ENCODE measurements around the gene LMAN1.

Gene LMAN1

DNA sequence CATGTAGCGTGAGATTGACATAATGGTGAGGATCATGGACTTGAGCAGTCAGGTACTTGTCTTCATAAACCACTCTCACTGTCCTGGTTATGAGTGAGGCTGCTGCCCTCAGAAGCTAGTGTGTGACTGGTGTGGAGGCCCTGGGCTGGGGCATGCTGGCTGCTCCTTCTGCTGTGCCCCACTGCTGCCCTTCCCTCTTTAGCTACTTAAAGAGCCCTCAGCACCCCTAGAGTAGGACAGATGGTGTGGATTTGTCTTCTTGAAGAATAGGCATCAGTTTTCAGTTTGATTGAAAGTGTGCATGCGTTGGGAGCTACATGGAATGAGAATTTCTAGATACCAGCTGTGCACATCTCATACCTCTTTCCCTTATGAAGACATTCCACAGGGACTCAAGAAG lies 56.1 kb downstream of the LMAN1 start:
- DNase-seq (ENCODE audit: low spot score), result no peak

DNA sequence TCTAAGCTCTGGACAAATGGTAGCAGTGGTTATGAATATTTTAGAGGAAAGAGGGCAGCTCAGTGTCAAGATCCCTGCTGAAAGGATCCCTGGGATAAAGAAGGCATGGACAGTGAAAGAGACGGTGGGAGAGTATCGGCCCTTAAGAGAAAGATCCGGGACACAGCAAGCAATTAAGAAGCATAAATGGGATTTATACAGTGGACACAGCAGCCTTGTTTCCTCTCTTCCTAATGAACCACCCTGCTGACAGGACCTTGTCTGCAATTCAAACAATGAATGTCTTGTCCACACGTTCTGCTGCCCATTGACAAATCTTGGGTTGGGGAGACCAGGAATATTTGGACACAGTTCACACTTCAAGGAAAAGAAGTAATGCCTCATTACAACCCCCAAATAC lies 57.1 kb downstream of the LMAN1 start:
- no peak for DNase-seq (ENCODE audit: low spot score)

DNA sequence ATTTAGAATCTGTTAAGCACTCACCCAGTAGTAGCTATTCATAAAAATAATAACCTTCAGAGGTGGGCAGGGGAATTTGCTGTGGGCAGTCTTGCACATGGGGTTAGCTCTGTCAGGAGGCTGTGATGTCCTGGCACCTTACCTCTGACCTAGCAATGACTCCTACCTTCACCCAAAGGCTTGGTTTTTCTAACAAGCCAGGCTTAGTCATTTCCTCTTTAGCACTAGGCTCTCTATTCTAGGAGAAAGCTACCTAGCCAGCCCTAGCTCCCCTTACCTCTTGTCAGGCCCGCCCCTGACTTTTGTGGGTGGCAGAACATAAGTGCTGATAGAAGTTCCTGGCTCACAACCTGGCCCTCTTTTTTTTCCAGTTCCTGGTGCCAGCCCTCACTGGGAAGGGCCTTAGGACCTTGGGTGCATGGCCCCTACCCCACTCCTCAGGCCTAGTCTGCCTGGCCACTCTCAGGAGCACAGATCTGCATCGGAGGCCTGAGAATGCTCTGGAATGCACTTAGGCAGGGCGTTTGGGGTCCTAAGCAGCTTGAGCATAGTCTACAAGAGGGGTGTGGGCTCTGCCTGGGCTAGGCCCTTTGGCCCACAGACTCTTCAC lies 58.3 kb downstream of the LMAN1 start:
- DNase-seq (ENCODE audit: low spot score), result no peak

- no peak for DNase-seq (ENCODE audit: low spot score)
Observed at GRCh38 chr18:59298871-59299270, 60.2 kb downstream of the LMAN1 start.

GRCh38 chr18:59293317-59293716 lies 65.7 kb downstream of the LMAN1 start:
- DNase-seq (ENCODE audit: low spot score), result no peak

GRCh38 chr18:59286341-59286740 lies 72.7 kb downstream of the LMAN1 start:
- no peak for DNase-seq (ENCODE audit: low spot score)

GRCh38 chr18:59282341-59282740 lies 76.7 kb downstream of the LMAN1 start:
- no peak for DNase-seq (ENCODE audit: low spot score)

DNA sequence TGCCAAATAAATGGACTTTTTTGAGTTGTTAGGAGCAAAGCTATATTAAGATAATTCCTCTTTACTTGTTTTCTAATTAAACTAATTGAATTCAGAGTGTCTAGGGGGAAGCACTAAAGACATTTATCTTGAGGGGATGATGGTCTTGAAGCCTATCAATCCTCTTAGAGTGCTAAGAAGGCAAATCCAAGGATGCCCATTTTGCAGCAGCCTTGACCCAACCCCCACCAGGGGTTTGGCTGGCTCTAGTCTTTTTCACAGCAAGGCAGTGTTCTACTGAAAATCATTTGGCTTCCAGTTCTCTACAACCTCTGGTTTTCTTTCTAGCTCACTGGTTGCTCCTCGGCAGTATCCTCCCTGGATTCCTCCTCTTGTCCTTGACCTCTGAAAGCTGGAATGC lies 79.3 kb downstream of the LMAN1 start:
- no peak for DNase-seq (ENCODE audit: low spot score)

- no peak for DNase-seq (ENCODE audit: low spot score)
Observed at GRCh38 chr18:59279193-59279592, 79.9 kb downstream of the LMAN1 start.

DNA sequence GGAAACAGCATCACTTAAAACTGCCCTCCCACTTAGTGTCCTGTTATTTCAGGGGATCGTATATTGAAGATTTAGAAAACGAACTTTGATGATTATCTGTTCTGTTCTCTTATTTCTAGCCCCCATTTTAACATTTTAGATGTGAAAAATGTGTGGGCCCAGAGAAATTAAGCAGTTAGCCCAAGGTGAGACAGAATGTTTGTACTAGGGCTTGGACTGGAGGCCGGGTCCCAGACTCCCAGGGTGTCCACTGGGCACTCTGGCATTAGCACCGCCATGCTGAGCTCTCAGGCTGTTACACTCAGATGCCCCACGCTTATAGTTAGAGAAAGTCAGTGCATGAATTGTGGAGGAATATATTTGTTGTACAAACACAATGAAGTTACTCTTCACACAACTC lies 80.3 kb downstream of the LMAN1 start:
- no peak for DNase-seq (ENCODE audit: low spot score)
